GM12878 (cell line): ENCODE measurements around the gene OR10Z1. TPM values are rescaled to one million over a fixed set of nuclear protein-coding genes. Genes with fewer than 3 reads are reported as not detected.

Experiments
- ATAC-seq: fragments of 200-7000 bp; cut with Tn5 transposase; 3 replicates; pipeline ENCODE4 v1.9.1; 2020; ENCODE audit warnings: mild to moderate bottlenecking, moderate library complexity
- BruUV-seq: library from RNA; stranded (reverse); fragments of 400-500 nt; replicated peaks from 2 replicates; lab custom pipeline; 2021; lab: Mats Ljungman, UMichigan
- CTCF ChIA-PET: fragments of 300-600 bp; sonication (Branson Sonifier 250); formaldehyde crosslinking; extraction: SDS; loops from one replicate; lab custom pipeline; 2021; ENCODE audit warnings: inconsistent platforms; lab: Yijun Ruan, JAX
- POLR2A ChIA-PET: fragments of 350-600 bp; formaldehyde crosslinking; extraction: SDS; loops from one replicate; lab custom pipeline; 2021; ENCODE audit warnings: inconsistent platforms; lab: Charles Lee
- RAD21 ChIA-PET: fragments of 300-600 bp; sonication (Branson Sonifier 250); formaldehyde crosslinking; loops from one replicate; lab custom pipeline; 2023; ENCODE audit warnings: antibody characterized with exemption; ENCODE audit not compliant: unreplicated experiment; lab: Charles Lee
- SMC1A ChIA-PET: fragments of 300-600 bp; sonication (Branson Sonifier 250); formaldehyde crosslinking; loops from one replicate; lab custom pipeline; 2023; ENCODE audit not compliant: unreplicated experiment, uncharacterized antibody; lab: Charles Lee
- DNase-seq: peaks from one replicate; pipeline ENCODE4 v3.0.0-alpha.2; 2011; ENCODE audit warnings: low read depth, low spot score
- FAIRE-seq: peaks from 3 replicates; lab custom pipeline; 2011; peaks lifted over from hg19 to GRCh38; lab: Jason Lieb, UNC
- H2AFZ ChIP-seq: 2 replicates; pipeline ENCODE4 v1.6.0; 2011; ENCODE audit warnings: low read depth, low read length, control low read depth; ENCODE audit not compliant: control insufficient read depth
- H3K27ac ChIP-seq: 2 replicates; pipeline ENCODE4 v1.5.1; 2011; ENCODE audit warnings: control low read depth; ENCODE audit not compliant: control insufficient read depth, insufficient read depth
- H3K27me3 ChIP-seq, 2 experiments: replicated peaks in 1 of 2; 2 replicates each; pipeline versions ENCODE4 v1.6.0 to v1.6.1; 2011; ENCODE audit warnings: low read length in 1 of 2; ENCODE audit not compliant: control insufficient read depth in 2 of 2, insufficient read depth in 2 of 2
- H3K36me3 ChIP-seq, 2 experiments: 2 replicates each; pipeline ENCODE4 v1.5.1; 2011; ENCODE audit warnings: low read length in 1 of 2; ENCODE audit not compliant: control insufficient read depth in 2 of 2, insufficient read depth in 2 of 2
- H3K4me1 ChIP-seq: 2 replicates; pipeline ENCODE4 v1.6.1; 2011; ENCODE audit warnings: mild to moderate bottlenecking, low read length, moderate library complexity, mixed read lengths; ENCODE audit not compliant: control insufficient read depth, insufficient read depth
- H3K4me2 ChIP-seq: 2 replicates; pipeline ENCODE4 v1.6.0; 2011; ENCODE audit warnings: control low read depth; ENCODE audit not compliant: control insufficient read depth, insufficient read depth
- H3K4me3 ChIP-seq: fragments of 200-600 bp; sonication (generic); 2 replicates; pipeline ENCODE4 v1.5.1; 2016
- H3K79me2 ChIP-seq: 2 replicates; pipeline ENCODE4 v1.6.0; 2011; ENCODE audit warnings: low read length; ENCODE audit not compliant: control insufficient read depth, insufficient read depth
- H3K9ac ChIP-seq: 2 replicates; pipeline ENCODE4 v1.8.0; 2011; ENCODE audit warnings: low read length, control low read depth, mixed read lengths; ENCODE audit not compliant: control insufficient read depth, insufficient read depth
- H3K9me3 ChIP-seq: replicated peaks from 3 replicates; pipeline ENCODE4 v1.5.1; 2011; ENCODE audit warnings: mild to moderate bottlenecking, low read length; ENCODE audit not compliant: control insufficient read depth, insufficient read depth
- H4K20me1 ChIP-seq: 2 replicates; pipeline ENCODE4 v1.6.0; 2011; ENCODE audit not compliant: control insufficient read depth, insufficient read depth
- CBFB ChIP-seq: IDR thresholded peaks from 2 replicates; pipeline ENCODE4 v1.6.1; 2016; ENCODE audit warnings: antibody characterized with exemption, low read depth
- CHD4 ChIP-seq: fragments of 200-600 bp; sonication (generic); IDR thresholded peaks from 2 replicates; pipeline ENCODE4 v1.6.1; 2016; ENCODE audit warnings: mild to moderate bottlenecking
- CUX1 ChIP-seq: IDR thresholded peaks from 2 replicates; pipeline ENCODE4 v1.6.1; 2012; ENCODE audit warnings: improper control_type of control experiment, low read depth, low read length; ENCODE audit not compliant: insufficient replicate concordance
- ELK1 ChIP-seq: IDR thresholded peaks from 2 replicates; pipeline ENCODE4 v1.6.1; 2012; ENCODE audit warnings: low read depth, low read length, improper control_type of control experiment
- EP300 ChIP-seq, 2 experiments: fragments of 150-350 bp in 1 of 2; IDR thresholded peaks; 2 replicates each; pipeline ENCODE4 v1.6.1; 2011 to 2012; ENCODE audit warnings: low read depth in 2 of 2, low read length in 2 of 2, borderline replicate concordance in 1 of 2, improper control_type of control experiment in 1 of 2, inconsistent platforms in 1 of 2; ENCODE audit not compliant: control insufficient read depth in 1 of 2
- JUND ChIP-seq: IDR thresholded peaks from 2 replicates; pipeline ENCODE4 v1.6.1; 2012; ENCODE audit warnings: low read depth, mild to moderate bottlenecking, low read length, improper control_type of control experiment, moderate library complexity
- KLF5 ChIP-seq: fragments of 450-650 bp; IDR thresholded peaks from 2 replicates; pipeline ENCODE4 v1.6.1; 2014; ENCODE audit warnings: mild to moderate bottlenecking; ENCODE audit not compliant: partially characterized antibody
- MTA3 ChIP-seq: IDR thresholded peaks from 2 replicates; pipeline ENCODE4 v1.6.1; 2012; ENCODE audit warnings: low read length, inconsistent platforms, borderline replicate concordance
- MYC ChIP-seq: IDR thresholded peaks from 2 replicates; pipeline ENCODE4 v1.6.1; 2011; ENCODE audit warnings: mild to moderate bottlenecking, low read length, moderate library complexity, inconsistent platforms; ENCODE audit not compliant: insufficient read depth, insufficient replicate concordance, insufficient read length, severe bottlenecking
- POU2F2 ChIP-seq: IDR thresholded peaks from 3 replicates; pipeline ENCODE4 v1.6.1; 2011; ENCODE audit warnings: low read depth, mild to moderate bottlenecking, low read length, borderline replicate concordance
- SMAD5 ChIP-seq: IDR thresholded peaks from 2 replicates; pipeline ENCODE4 v1.6.1; 2016; ENCODE audit warnings: antibody characterized with exemption, low read depth
- SMC3 ChIP-seq: IDR thresholded peaks from 2 replicates; pipeline ENCODE4 v1.6.1; 2011; ENCODE audit warnings: low read length, improper control_type of control experiment, borderline replicate concordance
- SP1 ChIP-seq: IDR thresholded peaks from one replicate; pipeline ENCODE4 v1.6.1; 2011; ENCODE audit warnings: low read depth, low read length
- ZNF207 ChIP-seq: fragments of 450-650 bp; IDR thresholded peaks from 2 replicates; pipeline ENCODE4 v1.6.1; 2014; ENCODE audit warnings: antibody characterized with exemption, mild to moderate bottlenecking, borderline replicate concordance
- ZNF687 ChIP-seq: fragments of 450-650 bp; IDR thresholded peaks from 2 replicates; pipeline ENCODE4 v1.6.1; 2017; ENCODE audit warnings: mild to moderate bottlenecking, moderate library complexity
- ZSCAN29 ChIP-seq: fragments of 450-650 bp; IDR thresholded peaks from 2 replicates; pipeline ENCODE4 v1.6.1; 2017; ENCODE audit warnings: mild to moderate bottlenecking, moderate library complexity
- WGBS: methylation state at CpG from one replicate; pipeline ENCODE4 v1.1.6; 2016; ENCODE audit warnings: low lambda C conversion rate; ENCODE audit not compliant: insufficient replicate concordance, insufficient coverage; ENCODE audit errors: missing lambda C conversion rate; 5-methylcytosine and 5-hydroxymethylcytosine counted together
- in situ Hi-C: fragments of 300-500 bp; cut with MboI; formaldehyde crosslinking; loops from 9 replicates; pipeline ENCODE4 v1.14.3; 2018; ENCODE audit warnings: mixed read lengths
- intact Hi-C: fragments of 100-400 bp; cut with micrococcal nuclease; formaldehyde crosslinking; loops from one replicate; pipeline ENCODE4 v1.14.2; 2022; ENCODE audit not compliant: unreplicated experiment
- polyA plus RNA-seq, 11 experiments: library from polyadenylated mRNA; depleted of rRNA in 4 of 11; unstranded in 6 of 11; stranded (reverse) in 5 of 11; fragments of >200 nt; fragmentation: Nextera tagmentation in 4 of 11; fragmentation: Illumina TruSeq in 1 of 11; extraction: Ambion mirVana in 4 of 11; extraction: Trizol in 1 of 11; gene quantifications; 1 replicate in 1 of 11; 2 replicates in 10 of 11; pipeline versions ENCODE4 v1.2.1 to v1.2.3, GENCODE V29; 2011 to 2016; ENCODE audit warnings: inconsistent platforms in 2 of 11, missing spikeins in 2 of 11, low read depth in 1 of 11
- total RNA-seq, 4 experiments: library from RNA; depleted of rRNA in 3 of 4; stranded (reverse); fragments of >200 nt in 3 of 4; fragmentation: Illumina TruSeq in 1 of 4; extraction: Trizol in 1 of 4; gene quantifications; 2 replicates each; pipeline versions ENCODE4 v1.2.1 to v1.2.3, GENCODE V29; 2013 to 2021

OR10Z1 gene
- total and polyA plus RNA-seq, 10 of the 15 experiments (the other 5 are each of a cell fraction or from before 2014, with no cell fraction given) = not detected

- FAIRE-seq = no peak
- H2AFZ ChIP-seq = no peak overlapping the region
- 71% methylated on average over 4 of the region's 4 CpGs for WGBS
- intact Hi-C loops = no loop called here
- no peak overlapping the region for H3K9ac ChIP-seq
- ChIA-PET RAD21 (no interaction called here), CTCF (no interaction called here), SMC1A (no interaction called here), POLR2A (no interaction called here)
- H3K4me1 ChIP-seq = no peaks in the 10 kb centered on the region
- in situ Hi-C loops = no loop called here
- no peaks in the 10 kb centered on the region for H4K20me1 ChIP-seq
- BruUV-seq = no TSS peak
- no peaks in the 10 kb centered on the region for H3K79me2 ChIP-seq
- H3K4me3 ChIP-seq = no peak overlapping the region
- no peak overlapping the region for H3K27ac ChIP-seq
- no peaks in the 10 kb centered on the region for H3K9me3 ChIP-seq
- no peaks in the 10 kb centered on the region for H3K36me3 ChIP-seq
- no peak for ATAC-seq
- no peak for DNase-seq
- TF ChIP-seq ZNF207 = no peak
- no peak for TF ChIP-seq SMAD5
- TF ChIP-seq POU2F2 = no peak
- TF ChIP-seq KLF5 = no peak
- TF ChIP-seq EP300 (IDR thresholded peaks at IDR 0.05; ENCODE audit: borderline replicate concordance in 1 of 2, control insufficient read depth in 1 of 2, low read depth in 2 of 2, low read length in 2 of 2) = no peak
- no peak for TF ChIP-seq SMC3
- TF ChIP-seq ZSCAN29 = no peak
- TF ChIP-seq SP1 = no peak
- no peak for TF ChIP-seq MYC
- TF ChIP-seq CBFB = no peak
- no peak for TF ChIP-seq MTA3
- TF ChIP-seq CUX1 = no peak
- TF ChIP-seq JUND = no peak
- TF ChIP-seq ZNF687 = no peak
- no peak for TF ChIP-seq ELK1
- TF ChIP-seq CHD4 = no peak
- no peaks in the 10 kb centered on the region for H3K27me3 ChIP-seq
- H3K4me2 ChIP-seq = no peak overlapping the region
These were observed 33.1 kb downstream of the OR10Z1 start for GRCh38 chr1:158638146-158638545.
